Glomerular visceral epithelial cell (primary cell): Measurements from ENCODE around the gene ZNF506.
"Not testable (repeated sequence)": the region's sequence is repeated elsewhere in the genome, so short reads cannot be mapped to it uniquely, and the experiment has no call there.

Experiments
- DNase-seq: peaks from one replicate; pipeline ENCODE4 v3.0.0-alpha.2; 2016; ENCODE audit errors: extremely low spot score

ZNF506 gene

DNA sequence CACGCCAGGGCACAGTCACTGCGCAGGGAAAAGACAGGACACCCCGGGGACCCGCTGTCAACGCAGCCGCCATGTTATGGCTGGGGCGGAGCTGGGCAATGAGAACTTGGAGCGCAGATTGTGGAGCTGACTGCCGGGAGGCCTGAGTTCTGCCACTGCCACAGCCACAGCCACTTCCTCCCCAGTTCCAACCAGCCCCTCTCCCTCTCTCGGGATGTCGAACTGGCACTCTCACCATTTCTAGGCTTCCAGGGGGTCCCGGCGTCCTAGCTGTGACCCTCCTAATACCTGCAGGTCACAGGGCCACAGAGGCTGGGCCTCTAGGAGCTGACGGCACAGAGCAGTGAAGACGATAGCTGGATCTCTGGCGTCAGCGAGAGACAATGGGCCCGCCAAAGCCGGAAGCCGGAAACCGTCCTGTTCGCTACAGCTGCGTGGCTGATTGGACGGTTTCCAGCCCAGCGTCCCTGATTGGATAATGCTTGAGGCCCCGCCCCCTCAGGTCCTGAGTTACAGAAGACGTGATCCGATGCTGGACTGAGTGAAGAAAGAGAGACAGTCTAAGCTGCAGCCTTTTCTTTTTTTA lies at the start of gene ZNF506:
ZNF506 (minus strand) TSS at position 385 of the 586 bp plus-strand sequence; CDS start at position 238, 147 bp downstream.
- peak; percentile 87 for DNase-seq

DNA sequence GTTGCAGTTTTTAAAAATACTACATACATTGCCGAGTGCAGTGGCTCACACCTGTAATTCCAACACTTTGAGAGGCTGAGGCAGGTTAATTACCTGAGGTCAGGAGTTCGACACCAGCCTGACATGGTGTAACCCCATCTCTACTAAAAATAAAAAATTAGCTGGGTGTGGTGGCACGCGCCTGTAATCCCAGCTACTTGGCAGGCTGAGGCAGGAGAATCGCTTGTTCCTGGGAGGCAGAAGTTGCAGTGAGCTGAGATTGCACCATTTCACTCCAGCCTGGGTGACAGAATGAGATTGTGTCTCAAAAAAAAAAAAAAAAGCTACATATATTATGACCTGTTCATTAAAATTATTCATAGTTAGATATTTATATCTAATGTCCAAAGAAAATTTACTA lies 48.5 kb upstream of the ZNF506 start:
- DNase-seq, result not testable (repeated sequence)

DNA sequence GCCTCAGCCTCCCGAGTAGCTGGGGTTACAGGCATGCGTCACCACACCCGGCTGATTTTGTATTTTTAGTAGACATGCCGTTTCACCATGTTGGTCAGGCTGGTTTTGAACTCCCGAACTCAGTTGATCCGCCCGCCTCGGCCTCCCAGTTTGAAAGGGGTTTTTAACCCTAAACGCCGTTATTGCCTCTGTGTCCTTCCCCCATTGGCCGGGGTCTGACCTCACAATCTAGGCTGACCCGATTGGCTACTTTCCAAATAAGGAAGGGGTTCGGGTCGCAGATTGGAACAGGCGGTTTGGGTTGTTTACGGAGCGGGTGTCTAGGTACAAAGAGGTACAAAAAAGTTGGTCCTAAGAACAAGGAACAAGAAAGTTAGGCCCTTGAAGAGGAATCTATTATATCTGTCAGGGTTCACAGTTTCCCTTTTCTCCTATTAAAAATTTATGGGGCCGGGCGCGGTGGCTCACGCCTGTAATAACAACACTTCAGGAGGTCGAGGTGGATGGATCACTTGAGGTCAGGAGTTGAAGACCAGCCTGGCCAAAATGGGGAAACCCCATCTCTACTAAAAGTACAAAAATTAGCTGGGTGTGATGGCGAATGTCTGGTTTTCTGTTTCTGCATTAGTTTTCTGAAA lies 45.2 kb upstream of the ZNF506 start:
- DNase-seq, result no peak

DNA sequence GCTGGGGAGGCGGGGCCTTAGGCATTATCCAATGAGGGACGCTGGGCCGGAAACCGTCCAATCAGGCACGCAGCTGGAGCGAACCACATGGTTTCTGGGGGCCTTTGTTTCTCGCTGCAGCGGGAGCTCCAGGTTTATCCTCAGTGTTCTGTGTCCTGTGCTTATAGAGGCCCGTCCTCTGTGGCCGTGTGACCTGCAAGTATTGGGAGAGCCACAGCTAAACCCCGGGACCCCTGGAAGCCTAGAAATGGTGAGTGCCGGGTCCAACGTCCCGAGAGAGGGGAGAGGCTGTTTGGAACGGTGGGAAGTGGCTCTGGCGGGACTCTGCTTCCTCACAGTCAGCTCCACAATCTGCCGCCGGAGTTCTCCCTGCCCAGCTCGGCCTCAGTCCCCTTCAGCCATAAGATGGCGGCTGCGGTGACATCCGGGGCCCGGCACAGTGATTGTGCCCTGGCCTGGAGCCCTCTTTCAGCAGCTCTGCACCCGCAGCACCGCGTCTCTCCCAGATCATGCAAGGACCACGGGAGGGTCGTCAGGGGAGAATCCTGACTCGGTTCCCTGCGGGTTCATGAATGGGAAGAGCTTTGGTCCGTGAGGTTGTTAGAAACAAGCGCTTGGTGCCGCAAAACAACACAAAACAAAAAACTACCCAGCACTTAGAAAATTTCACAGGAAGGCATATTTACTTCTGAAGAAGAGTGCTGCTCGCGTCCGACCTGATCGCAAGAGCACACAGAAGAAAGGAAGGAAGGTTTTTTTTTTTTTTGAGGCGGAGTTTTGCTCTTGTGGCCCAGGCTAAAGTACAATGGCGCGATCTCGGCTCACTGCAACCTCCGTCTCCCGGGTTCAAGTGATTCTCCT lies 44.4 kb upstream of the ZNF506 start, which contains the start of gene ZNF253:
ZNF253 (plus strand) TSS at position 133 of the 861 bp plus-strand sequence; CDS start at position 248, 115 bp downstream.
- DNase-seq, result peak; percentile 6

DNA sequence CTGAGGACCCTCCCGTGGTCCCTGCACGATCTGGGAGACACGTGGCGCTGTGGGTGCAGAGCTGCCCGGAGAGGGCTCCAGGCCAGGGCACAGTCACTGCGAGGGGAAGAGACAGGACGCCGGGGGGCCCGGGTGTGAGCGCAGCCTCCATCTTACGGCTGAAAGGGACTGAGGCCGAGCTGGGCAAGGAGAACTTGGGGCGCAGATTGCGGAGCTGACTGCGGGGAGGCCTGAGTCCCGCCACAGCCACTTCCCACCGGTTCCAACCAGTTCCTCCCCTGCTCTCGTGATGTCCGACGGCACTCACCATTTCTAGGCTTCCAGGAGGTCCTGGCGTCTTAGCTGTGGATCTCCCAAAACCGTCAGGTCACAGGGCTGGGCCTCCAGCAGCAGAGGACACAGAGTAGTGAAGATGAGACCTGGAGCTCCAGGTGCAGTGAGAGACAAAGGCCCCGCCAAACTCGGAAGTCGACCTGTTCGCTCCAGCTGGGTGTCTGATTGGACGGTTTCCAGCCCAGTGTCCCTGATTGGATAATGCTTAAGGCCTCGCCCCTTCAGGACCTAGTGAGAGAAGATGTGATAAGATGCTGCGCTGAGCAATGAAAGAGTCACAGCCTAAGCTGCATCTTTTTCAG lies 39.3 kb upstream of the ZNF506 start:
- DNase-seq, result no peak

DNA sequence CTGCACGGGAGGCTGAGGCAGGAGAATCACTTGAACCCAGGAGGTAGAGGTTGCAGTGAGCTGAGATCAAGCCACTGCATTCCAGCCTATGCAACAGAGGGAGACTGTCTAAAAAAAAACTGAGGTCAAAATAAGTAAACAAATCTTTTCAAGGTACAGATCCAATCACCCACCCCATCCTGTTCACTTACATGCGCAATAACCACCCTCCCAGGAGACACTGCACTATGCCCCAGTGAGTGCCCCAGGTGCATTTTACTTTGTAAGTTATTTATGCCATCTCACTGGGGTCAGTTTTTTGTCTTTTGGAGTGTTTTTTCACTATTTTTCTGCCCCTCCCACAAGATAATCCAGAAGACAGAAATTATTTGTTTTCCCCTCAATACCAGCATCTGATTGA lies 37.2 kb upstream of the ZNF506 start:
- DNase-seq, result no peak

DNA sequence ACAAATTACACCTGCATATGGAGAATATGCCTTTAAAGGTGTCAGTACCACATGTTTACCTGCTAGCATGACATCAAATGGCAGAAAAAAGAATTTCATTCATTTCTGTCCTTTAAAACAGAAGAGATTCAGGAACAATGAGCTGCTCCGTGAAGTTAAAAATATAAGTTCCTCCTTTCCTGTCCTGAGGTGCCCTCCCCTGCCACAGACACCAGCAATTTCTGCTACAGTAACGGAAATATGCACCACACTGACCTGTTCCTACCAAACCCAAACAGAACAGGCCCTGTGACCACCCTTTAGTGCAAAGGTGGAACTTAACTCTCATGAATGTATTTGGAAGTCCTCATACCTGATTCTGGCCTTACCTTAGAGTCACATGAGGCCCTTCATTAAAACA lies 30.2 kb upstream of the ZNF506 start:
- not testable (repeated sequence) for DNase-seq

DNA sequence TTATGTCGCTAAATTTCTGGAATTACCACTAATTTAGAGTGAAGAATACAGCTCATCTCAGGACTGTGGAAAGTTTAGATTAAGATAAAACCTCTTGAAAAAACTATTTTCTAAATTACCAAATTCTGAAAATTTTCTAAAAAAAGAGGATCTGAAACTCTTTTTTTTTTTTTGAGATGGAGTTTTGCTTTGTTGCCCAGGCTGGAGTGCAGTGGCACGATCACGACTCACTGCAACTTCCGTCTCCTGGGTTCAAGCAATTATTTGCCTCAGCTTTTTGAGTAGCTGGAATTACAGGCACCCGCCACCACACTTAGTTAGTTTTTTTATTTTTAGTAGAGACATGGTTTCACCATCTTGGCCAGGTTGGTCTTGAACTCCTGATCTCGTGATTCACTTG lies 27.5 kb upstream of the ZNF506 start:
- DNase-seq, result no peak

DNA sequence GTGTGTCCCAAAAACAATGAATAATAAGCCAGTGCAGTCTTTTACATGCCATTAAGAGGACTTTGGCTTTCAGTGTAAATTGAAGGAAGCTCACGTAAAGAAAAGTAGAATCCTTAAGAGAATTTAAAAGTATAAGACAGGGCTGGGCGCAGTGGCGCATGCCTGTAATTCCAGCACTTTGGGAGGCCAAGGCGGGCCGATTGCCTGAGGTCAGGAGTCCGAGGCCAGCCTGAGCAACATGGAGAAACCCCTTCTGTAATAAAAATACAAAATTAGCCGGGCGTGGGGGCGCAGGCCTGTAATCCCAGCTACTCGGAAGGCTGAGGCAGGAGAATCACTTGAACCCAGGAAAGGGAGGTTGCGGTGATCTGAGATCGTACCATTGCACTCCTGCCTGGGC lies 26.2 kb upstream of the ZNF506 start:
- DNase-seq, result no peak

DNA sequence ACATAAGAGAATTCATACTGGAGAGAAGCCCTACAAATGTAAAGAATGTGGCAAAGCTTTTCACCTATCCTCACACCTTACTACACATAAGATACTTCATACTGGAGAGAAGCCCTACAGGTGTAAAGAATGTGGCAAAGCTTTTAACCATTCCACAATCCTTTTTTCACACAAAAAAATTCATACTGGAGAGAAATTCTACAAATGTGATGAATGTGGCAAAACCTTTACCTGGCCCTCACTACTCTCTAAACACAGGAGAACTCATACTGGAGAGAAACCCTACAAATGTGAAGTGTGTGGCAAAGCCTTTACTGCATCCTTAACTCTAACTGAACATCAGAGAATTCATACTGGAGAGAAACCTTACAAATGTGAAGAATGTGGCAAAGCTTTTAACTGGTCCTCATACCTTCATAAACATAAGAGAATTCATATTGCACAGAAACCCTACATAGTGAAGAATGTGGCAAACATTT lies 14.0 kb upstream of the ZNF506 start:
- DNase-seq, result no peak

DNA sequence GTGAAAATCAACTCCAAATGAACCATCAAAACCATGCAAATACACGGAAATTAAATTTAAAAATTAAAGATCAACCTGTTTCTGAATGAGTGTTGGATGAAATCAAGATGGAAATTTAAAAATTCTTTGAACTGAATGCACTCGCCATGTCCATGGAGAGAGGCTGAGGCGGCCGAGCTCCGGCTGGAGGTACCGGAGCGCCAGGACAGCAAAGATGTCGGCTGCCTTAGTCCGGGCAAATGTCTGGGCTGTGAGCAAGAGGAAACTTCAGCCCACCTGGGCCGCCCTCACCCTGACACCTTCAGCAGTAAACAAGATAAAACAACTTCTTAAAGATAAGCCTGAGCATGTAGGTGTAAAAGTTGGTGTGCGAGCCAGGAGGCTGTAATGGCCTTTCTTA lies 5.3 kb upstream of the ZNF506 start:
- no peak for DNase-seq

DNA sequence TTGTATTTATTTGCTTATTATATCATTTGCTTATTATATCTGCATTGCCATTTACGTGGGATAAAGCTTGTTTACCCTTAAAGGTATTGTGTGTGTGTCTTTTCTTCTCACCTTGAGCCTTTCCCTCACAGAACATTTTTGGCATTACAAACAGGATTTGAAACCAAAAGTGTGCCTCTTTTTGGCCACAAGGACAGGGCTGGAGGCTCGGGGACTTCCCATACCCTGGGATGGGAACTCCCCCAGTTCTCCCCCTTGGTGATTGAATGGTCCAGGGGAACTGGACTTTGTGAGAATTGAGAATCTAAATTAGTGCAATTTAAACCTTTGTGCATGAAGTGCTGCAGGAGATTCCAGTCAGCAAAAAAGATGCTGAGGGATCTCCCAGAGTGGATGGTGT lies 2.4 kb upstream of the ZNF506 start:
- DNase-seq, result no peak

DNA sequence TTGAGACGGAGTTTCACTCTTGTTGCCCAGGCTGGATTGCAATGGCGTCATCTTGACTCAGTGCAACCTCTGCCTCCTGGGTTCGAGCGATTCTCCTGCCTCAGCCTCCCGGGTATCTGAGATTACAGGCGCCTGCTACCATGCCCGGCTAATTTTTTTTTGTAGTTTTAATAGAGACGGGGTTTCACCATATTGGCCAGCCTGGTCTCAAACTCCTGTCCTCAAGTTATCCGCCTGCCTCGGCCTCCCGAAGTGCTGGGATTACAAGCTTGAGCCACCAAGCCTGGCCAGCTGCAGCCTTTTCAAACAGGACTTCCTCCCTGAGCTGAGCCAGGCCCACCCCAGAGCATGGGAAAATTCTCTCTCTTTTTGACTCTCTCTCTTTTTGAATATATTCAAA lies 426 bp upstream of the ZNF506 start:
- not testable (repeated sequence) for DNase-seq

DNA sequence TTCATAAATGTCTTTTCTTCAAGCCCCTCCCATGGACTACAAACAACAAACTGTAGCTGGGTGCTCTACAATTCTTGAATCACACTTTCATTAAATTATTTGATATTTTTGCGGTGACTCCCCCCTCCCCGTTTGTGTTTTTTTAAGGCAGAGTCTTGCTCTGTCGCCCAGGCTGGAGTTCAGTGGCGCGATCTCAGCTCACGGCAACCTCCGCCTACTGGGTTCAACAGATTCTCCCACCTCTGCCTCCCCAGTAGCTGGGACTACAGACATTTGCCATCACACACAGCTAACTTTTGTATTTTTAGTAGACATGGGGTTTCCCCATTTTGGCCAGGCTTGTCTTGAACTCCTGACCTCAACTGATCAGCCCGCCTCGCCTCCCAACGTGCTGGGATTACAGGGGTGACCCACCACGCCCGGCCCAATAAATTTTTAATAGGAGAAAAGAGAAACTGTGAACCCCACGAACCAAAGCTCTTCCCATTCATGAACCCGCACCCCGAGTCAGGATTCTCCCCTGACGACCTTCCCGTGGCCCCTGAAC lies 703 bp downstream of the ZNF506 start:
- DNase-seq, result peak; percentile 1

DNA sequence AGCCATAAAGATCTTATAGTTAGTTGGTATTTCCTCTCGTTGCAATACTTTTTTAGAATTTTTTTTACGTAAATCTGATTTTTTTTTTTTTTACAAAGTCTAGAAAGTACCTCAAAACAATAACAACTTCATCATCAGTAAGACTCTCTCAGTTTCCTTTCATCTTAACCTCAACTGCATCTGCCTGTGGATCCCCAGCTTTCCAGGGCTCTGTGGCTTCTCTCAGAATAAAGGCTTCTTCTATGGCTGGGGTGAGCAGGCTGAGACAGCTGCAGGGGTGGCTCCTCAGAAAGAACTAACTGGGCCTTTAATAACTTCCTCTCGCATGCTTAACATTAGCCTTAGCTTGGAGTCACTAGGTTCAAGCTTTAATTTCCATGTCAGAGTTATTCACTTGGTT lies 4.2 kb downstream of the ZNF506 start:
- DNase-seq, result no peak

DNA sequence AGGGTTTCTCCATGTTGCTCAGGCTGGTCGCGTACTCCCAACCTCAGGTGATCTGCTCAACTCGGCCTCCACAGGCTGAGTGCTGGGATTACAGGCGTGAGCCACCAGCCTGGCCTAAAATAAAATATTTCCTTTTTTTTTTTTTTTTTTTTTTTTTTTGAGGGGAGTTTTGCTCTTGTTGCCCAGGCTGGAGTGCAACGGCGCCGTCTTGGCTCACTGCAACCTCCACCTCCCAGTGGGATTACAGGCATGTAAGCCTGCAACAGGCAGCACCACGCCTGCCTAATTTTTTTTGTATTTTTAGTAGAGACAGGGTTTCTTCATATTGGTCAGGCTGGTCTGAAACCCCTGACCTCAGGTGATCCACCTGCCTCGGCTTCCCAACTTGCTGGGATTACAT lies 4.9 kb downstream of the ZNF506 start:
- DNase-seq, result no peak

DNA sequence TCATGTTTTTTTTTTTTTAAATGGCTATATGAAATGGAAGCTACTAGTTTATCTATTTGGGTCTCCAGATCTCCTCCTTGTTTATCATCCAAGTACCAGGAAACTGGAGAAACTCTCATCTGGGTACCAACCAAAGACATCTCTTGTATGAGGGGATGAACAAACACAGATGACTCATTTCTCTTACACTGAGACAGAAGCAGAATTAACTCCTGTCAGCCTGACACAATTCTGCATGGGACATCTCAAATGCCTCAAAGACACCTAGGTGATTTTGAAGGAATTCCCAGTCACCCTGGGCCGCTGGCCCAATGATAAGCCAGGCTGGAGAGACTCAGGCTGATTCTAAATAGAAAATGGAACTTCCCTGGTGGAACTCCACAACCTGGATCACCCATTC lies 9.6 kb downstream of the ZNF506 start:
- not testable (repeated sequence) for DNase-seq

DNA sequence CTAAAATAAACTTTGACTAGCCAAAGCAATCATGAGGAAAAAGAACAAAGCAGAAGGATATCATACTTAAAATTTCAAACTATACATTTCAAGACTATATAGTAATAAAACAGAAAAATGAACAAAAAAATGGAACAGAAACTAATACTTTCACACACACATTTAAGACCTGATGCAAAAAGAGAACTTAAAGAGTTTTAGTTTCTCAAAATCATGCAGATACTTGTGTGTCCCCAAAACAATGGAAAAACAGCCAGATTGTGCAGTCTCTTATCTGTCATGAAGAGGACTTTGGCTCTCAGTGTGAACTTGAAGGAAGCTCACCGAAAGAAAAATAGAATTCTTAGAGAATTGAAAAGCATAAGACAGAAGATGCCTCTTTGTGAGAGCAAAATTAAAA lies 16.1 kb downstream of the ZNF506 start:
- no peak for DNase-seq

DNA sequence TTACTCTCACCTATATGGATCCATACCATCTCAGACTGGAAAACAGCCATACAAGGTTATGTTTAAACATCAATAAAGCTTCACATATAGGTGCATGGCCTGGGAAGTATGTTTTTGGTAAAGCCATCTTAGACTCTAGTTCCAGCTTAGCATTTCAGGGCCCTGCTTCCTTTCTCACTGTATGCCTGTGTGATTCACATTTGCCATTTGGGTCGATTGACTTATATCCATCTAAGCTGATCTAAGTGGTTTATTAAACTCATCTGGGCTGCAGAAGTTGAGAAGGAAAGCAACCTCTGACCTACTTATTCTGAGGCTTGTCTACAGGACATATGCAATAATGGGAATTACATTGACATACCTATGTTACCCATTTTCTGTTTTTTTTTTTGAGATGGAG lies 33.5 kb downstream of the ZNF506 start:
- DNase-seq, result no peak

DNA sequence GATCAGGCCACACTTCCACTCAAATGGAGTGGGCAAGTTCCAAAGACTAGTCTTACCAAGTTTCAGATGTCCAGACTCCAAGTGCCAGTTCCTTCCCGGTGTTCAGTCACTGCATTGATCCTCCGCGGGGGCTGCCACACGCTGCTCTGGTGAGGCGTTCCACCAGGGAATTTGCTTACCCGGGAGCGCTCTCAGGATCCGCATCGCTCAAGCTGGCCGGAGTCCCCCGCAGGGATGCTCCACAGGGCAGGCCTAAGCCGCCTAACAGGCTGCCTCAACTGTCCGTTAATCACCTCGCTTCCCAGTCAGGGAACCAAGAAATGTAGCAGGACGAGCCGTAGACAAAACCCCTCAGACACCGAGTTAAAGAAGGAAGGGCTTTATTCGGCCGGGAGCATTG lies 36.1 kb downstream of the ZNF506 start:
- not testable (repeated sequence) for DNase-seq

DNA sequence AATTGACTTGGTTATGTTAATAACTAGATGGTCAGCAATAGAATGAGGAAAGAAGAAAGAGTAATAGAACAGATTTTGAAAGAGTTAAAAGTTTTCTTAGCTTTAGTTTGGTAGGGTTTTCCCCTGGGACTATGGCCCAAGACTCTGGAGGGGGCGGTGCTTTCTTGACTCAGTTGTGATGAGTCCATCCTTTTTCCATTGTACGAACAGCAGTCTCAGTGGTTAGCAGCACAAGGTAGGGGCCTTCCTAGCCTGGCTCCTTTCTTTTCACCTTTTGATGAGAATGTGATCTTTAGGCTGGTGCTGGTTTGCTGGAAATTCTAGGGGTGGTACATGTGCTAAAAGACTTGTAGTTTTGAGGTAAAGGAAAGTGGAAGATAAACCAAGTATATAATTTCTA lies 38.8 kb downstream of the ZNF506 start:
- DNase-seq, result no peak

DNA sequence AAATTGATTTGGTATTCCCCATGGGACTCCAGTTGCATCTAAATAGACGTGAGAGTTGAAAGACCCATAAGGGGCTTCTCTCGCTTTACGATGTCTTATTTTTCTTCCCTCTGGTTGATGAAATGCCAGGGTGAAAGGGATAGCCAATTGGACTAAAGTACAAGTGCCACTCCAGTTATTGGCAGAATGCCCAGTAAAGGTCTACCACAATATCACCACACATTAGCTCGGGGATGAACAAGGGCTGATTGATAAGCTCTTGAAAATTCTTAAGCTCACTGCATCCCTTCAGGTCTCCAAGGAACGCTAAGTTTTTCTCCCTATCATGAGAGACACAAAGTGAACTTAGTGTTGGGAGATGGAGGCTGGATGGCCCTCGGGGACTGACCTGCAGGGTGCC lies 39.8 kb downstream of the ZNF506 start:
- not testable (repeated sequence) for DNase-seq
